ENCODE measurements around the gene SPTBN1. TPM values are rescaled to one million over a fixed set of nuclear protein-coding genes. Genes with fewer than 3 reads are reported as not detected.

Gene SPTBN1
- total RNA-seq, 4 donors from 2014 or later = 353 to 606 (median 498) TPM

DNA sequence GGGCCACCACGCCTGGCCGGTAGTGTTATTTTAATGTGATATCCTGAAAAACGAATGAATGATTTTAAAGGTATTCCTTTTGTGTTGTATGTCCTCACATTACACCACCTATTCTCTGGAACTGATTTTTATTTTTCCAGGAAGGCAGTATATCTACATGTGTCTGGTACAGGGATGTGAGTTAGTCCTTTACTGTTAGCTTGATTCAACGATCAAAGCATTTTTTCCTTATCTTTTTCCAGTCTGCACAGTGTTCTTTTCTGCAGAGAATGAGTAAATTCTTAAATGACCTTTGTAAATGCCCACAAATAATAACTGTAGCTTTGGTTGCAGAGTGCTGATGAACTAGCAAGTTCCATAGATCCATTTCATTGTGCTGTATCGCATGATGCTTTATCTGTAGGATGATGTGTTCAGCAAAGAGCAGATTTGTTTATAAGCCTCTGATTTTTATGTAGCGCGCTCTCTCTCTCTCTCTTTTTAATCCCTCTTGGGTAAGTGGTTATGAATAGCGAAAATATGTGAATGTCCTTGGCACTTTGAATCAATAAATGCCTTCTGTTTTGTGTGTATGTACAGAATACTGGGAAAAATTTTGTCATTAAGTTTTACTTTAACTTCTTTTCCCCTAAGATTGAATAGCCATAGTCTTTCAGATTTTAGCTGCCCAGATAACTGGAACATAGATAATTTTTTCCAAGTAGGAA, 184.9 kb downstream of the SPTBN1 start:
- H3K36me3 ChIP-seq = peaks cover 3 to 65% of the 10 kb centered on the region in 2 donors
- no peak for TF ChIP-seq POLR2AphosphoS5 (IDR thresholded peaks at IDR 0.05)
- no peak for TF ChIP-seq POLR2A (IDR thresholded peaks at IDR 0.05)
- TF ChIP-seq, protein P1, sequence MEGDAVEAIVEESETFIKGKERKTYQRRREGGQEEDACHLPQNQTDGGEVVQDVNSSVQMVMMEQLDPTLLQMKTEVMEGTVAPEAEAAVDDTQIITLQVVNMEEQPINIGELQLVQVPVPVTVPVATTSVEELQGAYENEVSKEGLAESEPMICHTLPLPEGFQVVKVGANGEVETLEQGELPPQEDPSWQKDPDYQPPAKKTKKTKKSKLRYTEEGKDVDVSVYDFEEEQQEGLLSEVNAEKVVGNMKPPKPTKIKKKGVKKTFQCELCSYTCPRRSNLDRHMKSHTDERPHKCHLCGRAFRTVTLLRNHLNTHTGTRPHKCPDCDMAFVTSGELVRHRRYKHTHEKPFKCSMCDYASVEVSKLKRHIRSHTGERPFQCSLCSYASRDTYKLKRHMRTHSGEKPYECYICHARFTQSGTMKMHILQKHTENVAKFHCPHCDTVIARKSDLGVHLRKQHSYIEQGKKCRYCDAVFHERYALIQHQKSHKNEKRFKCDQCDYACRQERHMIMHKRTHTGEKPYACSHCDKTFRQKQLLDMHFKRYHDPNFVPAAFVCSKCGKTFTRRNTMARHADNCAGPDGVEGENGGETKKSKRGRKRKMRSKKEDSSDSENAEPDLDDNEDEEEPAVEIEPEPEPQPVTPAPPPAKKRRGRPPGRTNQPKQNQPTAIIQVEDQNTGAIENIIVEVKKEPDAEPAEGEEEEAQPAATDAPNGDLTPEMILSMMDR (IDR thresholded peaks at IDR 0.05) = no peak
- TF ChIP-seq EP300 (IDR thresholded peaks at IDR 0.05) = no peak
- WGBS, 2 donors (ENCODE audit: low coverage in 1 of 2) = 59 to 91% methylated on average over 6 to 8 of the region's 8 CpGs
- no peaks in the 10 kb centered on the region for H3K9me3 ChIP-seq
- no peak overlapping the region for H3K4me3 ChIP-seq
- H3K4me1 ChIP-seq = peaks cover 9 to 74% (median 23%) of the 10 kb centered on the region in 3 donors
- ATAC-seq = no peak
- peak overlapping the region in 3 of 4 donors; percentile 53 to 62 (median 55) for H3K27ac ChIP-seq
- H3K27me3 ChIP-seq = no peaks in the 10 kb centered on the region

DNA sequence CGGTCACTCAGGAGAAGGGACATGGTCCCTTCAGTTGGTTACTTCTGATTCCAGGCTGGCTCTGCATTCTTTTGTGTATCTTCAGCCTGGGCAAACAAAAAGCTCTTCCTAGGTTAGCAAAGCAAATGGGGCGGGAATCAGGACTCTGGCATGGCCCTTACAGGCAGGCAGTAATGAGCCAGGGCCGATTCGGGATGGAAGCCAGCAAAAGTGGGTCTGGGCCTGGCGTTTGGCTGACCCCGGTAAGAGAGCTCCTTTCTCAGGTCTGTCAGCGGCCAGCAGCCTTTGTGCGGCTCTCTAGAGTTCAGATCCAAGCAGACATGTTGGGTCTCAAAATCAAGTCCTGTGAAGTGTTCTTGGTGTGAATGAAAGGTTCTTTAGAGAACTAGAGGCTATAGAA, 185.9 kb downstream of the SPTBN1 start:
- H3K9me3 ChIP-seq = no peaks in the 10 kb centered on the region
- TF ChIP-seq EP300 (IDR thresholded peaks at IDR 0.05) (no peak), POLR2A (IDR thresholded peaks at IDR 0.05) (no peak), POLR2AphosphoS5 (IDR thresholded peaks at IDR 0.05) (no peak)
- TF ChIP-seq, protein P1 (IDR thresholded peaks at IDR 0.05) = no peak
- no peaks in the 10 kb centered on the region for H3K27me3 ChIP-seq
- H3K27ac ChIP-seq = peak overlapping the region in 3 of 4 donors; percentile 50 to 62 (median 53)
- ATAC-seq = no peak
- peaks cover 0 to 73% (median 16%) of the 10 kb centered on the region in 3 donors for H3K4me1 ChIP-seq
- WGBS, 2 donors (ENCODE audit: low coverage in 1 of 2) = 79 to 83% methylated on average over 2 to 7 of the region's 8 CpGs
- peaks cover 6 to 75% of the 10 kb centered on the region in 2 donors for H3K36me3 ChIP-seq
- H3K4me3 ChIP-seq = no peak overlapping the region

DNA sequence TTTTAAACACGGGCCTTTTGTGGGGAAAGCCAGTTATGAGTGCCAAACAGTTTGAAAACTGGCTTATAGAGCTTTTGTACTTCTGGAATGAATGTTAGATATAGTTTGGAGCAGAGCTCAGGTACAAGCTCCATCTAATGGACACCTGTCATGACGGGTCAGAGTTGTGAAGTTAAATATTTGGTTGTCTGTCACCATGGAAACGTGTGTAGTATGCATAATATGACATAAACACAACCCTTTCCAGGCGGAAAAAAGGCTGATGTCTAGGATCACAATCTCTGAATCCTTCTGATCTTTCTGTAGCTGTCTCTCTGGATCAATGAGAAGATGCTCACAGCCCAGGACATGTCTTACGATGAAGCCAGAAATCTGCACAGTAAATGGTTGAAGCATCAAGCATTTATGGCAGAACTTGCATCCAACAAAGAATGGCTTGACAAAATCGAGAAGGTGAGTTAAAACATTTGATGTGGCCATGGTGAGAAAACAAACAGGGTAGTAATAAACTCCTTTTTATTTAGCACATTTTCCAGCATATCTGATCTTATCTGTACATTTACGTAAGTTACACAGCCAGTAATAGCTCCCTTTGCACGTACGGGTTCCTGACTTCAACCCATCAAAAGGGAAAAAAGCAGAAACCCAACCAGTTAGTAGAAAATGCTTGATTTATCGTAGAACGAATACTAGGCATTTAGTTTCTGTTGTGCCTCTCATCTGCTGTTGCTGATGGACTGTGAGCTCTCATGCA, 186.7 kb downstream of the SPTBN1 start:
- no peak for ATAC-seq
- Histone ChIP-seq H3K4me3 (no peak overlapping the region), H3K9me3 (no peaks in the 10 kb centered on the region), H3K36me3 (peaks cover 6 to 80% of the 10 kb centered on the region in 2 donors), H3K27me3 (no peaks in the 10 kb centered on the region), H3K27ac (peak overlapping the region in 2 of 4 donors; percentile 7 to 40), H3K4me1 (peaks cover 0 to 64% (median 16%) of the 10 kb centered on the region in 3 donors)
- WGBS, 2 donors (ENCODE audit: low coverage in 1 of 2) = 38 to 75% methylated on average over 11 of the region's 11 CpGs
- TF ChIP-seq, protein P1 (IDR thresholded peaks at IDR 0.05) = no peak
- TF ChIP-seq POLR2A (IDR thresholded peaks at IDR 0.05) (no peak), EP300 (IDR thresholded peaks at IDR 0.05) (no peak), POLR2AphosphoS5 (IDR thresholded peaks at IDR 0.05) (no peak)

DNA sequence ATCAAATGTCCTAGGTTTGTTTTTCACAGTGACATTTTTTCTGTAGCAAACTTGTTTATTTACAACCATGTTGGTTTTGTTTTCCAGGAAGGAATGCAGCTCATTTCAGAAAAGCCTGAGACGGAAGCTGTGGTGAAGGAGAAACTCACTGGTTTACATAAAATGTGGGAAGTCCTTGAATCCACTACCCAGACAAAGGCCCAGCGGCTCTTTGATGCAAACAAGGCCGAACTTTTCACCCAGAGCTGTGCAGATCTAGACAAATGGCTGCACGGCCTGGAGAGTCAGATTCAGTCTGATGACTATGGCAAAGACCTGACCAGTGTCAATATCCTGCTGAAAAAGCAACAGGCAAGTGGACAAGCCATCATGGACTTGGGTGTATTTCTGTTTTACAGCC, 188.1 kb downstream of the SPTBN1 start:
- no peaks in the 10 kb centered on the region for H3K9me3 ChIP-seq
- TF ChIP-seq, protein P1 (IDR thresholded peaks at IDR 0.05) = no peak
- TF ChIP-seq POLR2A (IDR thresholded peaks at IDR 0.05) = no peak
- TF ChIP-seq EP300 (IDR thresholded peaks at IDR 0.05) = no peak
- no peak for TF ChIP-seq POLR2AphosphoS5 (IDR thresholded peaks at IDR 0.05)
- peaks cover 0 to 51% (median 5%) of the 10 kb centered on the region in 3 donors for H3K4me1 ChIP-seq
- no peak overlapping the region for H3K4me3 ChIP-seq
- 80 to 84% methylated on average over 1 to 4 of the region's 4 CpGs for WGBS, 2 donors (ENCODE audit: low coverage in 1 of 2)
- no peak for ATAC-seq
- peaks cover 6 to 80% of the 10 kb centered on the region in 2 donors for H3K36me3 ChIP-seq
- no peaks in the 10 kb centered on the region for H3K27me3 ChIP-seq
- peak overlapping the region in 1 of 4 donors; percentile 5 for H3K27ac ChIP-seq

Measured in gastroesophageal sphincter (tissue), 4 donors.